DLD1 (cell line): Measurements from ENCODE around the gene STAT2.
"Not testable (repeated sequence)": the region's sequence is repeated elsewhere in the genome, so short reads cannot be mapped to it uniquely, and the experiment has no call there.

Source experiments
- in situ Hi-C: cut with HindIII; loops from 2 replicates; pipeline ENCODE4 v1.10.0; 2017; ENCODE audit warnings: low sequenced_read_pairs

Gene STAT2

GRCh38 chr12:56332512-56333196 is 27.3 kb downstream of the STAT2 start:
- in situ Hi-C loops: no loop called here

GRCh38 chr12:56330936-56331490 is 28.9 kb downstream of the STAT2 start:
- in situ Hi-C loops: no loop called here

GRCh38 chr12:56326533-56326932 is 33.4 kb downstream of the STAT2 start:
- in situ Hi-C loops: no loop called here

DNA sequence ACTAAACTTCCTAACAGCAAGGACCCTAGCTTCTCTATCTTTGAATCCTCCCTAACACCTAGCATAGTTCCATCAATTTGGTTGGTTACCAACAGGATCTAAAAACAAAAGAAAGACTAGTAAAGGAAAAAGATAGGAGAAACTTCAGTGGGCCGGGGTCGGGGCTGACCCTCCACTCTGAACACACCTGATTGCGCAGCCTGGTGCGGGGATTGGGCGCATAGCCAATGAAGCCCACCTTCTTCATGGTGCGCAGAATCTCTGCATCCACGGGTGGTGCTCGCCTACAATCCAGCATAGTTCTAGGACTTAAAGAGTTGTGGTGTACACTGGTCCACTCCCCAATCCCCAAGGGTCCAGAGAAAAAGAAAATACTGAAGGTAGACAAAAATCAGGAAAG is 33.8 kb downstream of the STAT2 start:
- in situ Hi-C loops: no loop called here

- in situ Hi-C loops: no loop called here
These were observed 35.7 kb downstream of the STAT2 start for GRCh38 chr12:56324206-56324605.

- in situ Hi-C loops: not testable (repeated sequence)
These were observed 38.3 kb downstream of the STAT2 start for GRCh38 chr12:56321610-56322009.

DNA sequence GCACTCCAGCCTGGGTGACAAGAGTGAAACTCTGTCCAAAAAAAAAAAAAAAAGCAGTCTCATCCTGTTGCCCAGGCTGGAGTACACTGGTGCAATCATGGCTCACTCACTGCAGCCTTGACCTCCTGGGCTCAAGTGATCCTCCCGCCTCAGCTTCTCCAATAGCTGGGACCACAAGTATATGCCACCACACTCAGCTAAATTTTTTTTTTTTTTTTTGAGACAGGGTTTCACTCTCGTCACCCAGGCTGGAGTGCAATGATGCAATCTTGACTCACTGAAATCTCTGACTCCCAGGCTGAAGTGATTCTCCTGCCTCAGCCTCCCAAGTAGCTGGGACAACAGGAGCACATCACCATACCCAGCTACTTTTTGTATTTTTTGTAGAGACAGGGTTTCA is 38.9 kb downstream of the STAT2 start:
- in situ Hi-C loops: no loop called here

DNA sequence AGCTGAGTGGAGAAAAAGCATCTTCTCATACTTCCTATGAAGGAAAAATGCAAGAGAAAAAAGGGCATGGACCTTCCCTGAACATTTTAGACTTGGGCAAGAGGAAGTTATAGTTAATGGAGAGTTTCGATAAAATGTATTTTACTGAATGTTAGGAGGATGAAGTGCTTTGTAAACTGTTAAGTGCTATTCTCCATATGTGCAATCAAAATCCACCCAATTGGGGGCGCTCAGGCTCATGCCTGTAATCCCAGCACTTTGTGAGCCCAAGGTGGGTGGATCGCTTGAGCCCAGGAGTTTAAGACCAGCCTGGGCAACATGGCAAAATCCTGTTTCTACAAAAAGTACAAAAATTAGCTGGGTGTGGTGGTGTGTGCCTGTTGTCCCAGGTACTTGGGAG is 42.2 kb downstream of the STAT2 start:
- in situ Hi-C loops: no loop called here

GRCh38 chr12:56315622-56316473 is 44.1 kb downstream of the STAT2 start, which contains the start of gene CNPY2:
CNPY2 (minus strand) TSS chr12:56315988; CDS start chr12:56315217, 771 bp downstream.
- in situ Hi-C loops: no loop called here

DNA sequence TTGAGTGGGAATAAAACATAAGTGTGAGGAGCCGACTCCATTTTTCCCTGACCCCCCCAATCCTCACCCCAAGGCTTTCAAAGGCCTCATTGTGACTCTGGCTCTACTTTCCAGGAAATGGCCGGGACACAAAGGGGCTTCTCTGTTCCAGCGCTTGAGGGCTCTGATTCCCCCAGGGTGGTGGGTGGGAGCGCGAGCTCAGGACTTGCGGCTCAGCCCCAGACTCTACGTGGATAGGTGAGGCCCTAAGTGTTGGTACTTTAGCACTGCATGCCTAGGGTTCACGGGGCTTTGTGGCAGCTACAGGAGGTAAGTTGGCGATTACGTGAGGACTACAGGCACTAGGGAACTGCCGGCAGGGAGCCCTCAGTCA is 44.7 kb downstream of the STAT2 start:
- in situ Hi-C loops: no loop called here

DNA sequence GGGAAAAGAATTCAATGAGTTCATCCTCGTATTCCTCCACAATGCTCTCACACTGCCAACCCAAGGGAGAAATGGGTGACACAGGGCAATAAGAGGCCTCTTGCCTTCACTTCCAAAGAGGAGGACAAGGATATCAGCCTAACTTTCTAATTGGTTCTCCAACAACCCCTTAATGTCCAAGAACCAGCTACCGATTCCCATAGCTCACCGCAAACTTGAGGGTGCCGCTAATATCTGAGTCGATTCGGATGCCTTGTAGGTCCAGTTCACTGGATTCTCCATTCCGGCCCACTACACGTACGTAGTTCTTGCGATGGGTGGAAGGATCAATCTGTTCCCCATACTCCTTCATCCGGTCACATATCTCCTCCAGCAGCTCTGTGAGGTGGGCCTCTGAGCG is 48.9 kb downstream of the STAT2 start:
- in situ Hi-C loops: no loop called here

DNA sequence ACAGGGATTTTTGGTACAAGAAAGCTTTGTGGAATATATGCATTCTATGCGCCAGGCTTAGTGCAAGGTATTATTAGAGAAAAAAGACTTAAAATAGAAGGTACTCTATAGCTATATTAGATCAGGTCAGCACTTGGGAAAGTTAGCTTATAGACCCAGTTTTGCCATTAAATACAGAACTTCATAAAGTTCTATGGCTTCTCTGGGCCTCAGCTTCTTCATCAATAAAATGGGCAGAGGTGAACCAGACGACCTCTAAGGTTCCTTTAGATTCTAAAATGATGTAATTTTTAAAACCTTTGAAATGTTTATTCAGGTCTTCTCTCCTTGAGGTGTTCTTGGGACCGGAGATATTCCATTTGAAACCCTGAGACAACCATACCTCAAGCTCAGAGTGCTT is 51.2 kb downstream of the STAT2 start:
- in situ Hi-C loops: no loop called here

DNA sequence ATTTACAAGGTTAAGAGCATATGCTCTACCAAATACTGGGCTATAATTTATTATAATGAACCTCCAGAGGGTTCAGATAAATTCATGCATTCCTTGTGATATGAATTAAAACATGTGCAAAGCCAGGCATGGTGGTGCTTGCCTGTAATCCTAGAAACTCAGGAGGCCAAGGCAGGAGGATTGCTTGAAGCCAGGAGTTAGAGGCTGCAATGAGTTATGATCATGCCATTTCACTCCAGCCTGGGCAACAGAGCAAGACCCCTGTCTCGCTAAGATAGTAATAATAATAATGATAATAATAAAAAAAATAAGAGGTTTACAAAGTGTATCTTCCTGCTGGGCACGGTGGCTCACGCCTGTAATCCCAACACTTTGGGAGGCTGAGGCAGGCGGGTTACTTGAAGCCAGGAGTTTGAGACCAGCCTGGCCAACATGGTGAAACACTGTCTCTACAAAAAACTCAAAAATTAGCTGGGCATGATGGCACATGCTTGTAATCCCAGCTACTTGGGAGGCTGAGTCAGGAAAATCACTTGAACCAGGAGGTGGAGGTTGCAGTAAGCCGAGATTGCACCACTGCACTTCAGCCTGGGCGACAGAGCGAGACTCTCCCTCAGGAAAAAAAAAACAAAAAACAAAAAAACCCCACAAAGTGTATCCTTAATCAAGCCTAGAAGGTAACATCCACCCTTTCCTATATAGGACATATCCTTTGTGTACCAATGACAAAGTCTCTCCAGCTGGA is 52.5 kb downstream of the STAT2 start:
- in situ Hi-C loops: no loop called here

DNA sequence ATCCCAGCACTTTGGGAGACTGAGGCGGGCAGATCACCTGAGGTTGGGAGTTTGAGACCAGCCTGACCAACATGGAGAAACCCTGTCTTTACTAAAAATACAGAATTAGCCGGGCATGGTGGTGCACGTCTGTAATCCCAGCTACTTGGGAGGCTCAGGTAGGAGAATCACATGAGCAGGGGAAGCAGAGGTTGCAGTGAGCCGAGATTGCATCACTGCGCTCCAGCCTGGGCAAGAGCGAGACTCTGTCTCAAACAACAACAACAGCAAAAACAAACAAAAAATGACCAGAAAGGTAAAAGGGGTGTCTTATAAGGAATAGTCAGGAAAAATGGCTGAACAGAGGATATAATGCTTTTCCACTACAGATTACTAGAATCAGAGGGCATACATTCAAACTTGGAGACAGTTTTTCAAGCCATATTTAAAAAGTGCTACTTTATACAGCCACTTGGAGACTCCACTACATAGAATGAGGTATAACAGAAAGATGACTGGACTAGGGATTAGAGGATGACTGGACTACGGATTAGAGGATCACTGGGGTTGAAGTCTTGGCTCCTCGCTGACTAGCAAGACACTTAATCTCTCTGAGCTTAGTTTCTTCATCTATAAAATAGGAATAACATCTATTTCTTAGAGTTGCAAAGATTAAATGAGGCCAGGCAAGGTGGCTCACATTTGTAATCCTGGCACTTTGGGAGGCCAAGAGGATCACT is 54.9 kb downstream of the STAT2 start:
- in situ Hi-C loops: no loop called here

- in situ Hi-C loops: no loop called here
These were observed 55.6 kb downstream of the STAT2 start for GRCh38 chr12:56304276-56304675.

GRCh38 chr12:56300644-56301464 is 59.1 kb downstream of the STAT2 start:
- in situ Hi-C loops: no loop called here

- in situ Hi-C loops: no loop called here
These were observed 59.9 kb downstream of the STAT2 start, which contains the start of gene CS for GRCh38 chr12:56299853-56300643. CS (minus strand) TSS chr12:56300330; CDS start chr12:56300201, 129 bp downstream.

DNA sequence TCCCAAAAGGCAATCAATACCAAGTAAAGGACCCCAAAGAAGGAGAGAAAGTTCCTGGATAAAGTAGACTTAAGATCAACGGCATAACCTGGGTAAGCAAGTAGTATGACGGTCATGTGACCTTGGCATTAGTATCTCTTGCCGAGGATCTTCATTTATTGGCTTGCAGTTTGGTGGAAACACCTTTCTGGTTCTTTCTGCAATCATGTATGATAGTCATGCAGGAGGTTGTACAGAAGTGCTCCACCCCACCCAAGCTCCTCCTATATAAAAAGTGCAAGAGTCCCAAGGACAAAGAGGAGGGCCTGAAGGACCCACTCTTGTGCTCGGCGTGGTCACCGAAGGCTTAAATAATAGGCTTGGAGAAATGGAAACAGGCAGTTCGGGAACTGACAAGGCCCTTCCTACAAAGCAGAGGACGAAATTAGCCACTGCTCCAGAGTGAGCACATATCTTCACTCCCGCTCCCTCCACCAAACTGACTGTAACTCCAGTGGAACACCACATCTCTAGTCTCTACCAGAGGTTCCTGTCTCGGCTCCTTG is 60.5 kb downstream of the STAT2 start:
- in situ Hi-C loops: no loop called here

- in situ Hi-C loops: no loop called here
These were observed 61.1 kb downstream of the STAT2 start for GRCh38 chr12:56298828-56299227.
